Cardiac fibroblast (primary cell): ENCODE results near the gene DNM1.

Source experiments
- DNase-seq, 2 donors: peaks; one replicate each; pipeline versions ENCODE4 v3.0.0 to v3.0.0-alpha.2; 2010; ENCODE audit warnings: low read depth in 2 of 2
- H3K4me3 ChIP-seq, 2 donors: replicated peaks in 1 of 2; 1 replicate in 1 of 2; 2 replicates in 1 of 2; pipeline ENCODE4 v1.5.1; 2011; ENCODE audit warnings: low read depth in 2 of 2, low read length in 2 of 2, mild to moderate bottlenecking in 2 of 2, moderate library complexity in 1 of 2
- TF ChIP-seq, protein P1 (sequence below): IDR thresholded peaks from one replicate; pipeline ENCODE4 v1.5.1; 2011; ENCODE audit warnings: low read depth, mild to moderate bottlenecking, low read length, inconsistent platforms

DNM1 gene

DNA sequence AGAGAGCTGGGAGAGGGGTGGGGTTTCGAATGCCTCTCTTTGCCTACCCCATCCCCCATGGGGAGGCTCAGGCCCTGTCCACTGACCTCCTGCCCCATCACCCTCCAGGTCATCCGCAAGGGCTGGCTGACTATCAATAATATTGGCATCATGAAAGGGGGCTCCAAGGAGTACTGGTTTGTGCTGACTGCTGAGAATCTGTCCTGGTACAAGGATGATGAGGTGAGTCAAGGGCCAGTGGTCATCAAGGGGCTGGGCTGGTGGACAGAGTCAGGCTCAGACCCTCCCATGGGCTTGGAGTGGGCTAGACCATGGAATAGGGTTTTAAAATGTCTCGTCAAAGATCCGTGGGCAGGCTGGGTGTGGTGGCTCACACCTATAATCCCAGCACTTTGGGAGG is 38.9 kb downstream of the DNM1 start:
- no peak overlapping the region for H3K4me3 ChIP-seq
- DNase-seq, result no peak
- TF ChIP-seq, protein P1, sequence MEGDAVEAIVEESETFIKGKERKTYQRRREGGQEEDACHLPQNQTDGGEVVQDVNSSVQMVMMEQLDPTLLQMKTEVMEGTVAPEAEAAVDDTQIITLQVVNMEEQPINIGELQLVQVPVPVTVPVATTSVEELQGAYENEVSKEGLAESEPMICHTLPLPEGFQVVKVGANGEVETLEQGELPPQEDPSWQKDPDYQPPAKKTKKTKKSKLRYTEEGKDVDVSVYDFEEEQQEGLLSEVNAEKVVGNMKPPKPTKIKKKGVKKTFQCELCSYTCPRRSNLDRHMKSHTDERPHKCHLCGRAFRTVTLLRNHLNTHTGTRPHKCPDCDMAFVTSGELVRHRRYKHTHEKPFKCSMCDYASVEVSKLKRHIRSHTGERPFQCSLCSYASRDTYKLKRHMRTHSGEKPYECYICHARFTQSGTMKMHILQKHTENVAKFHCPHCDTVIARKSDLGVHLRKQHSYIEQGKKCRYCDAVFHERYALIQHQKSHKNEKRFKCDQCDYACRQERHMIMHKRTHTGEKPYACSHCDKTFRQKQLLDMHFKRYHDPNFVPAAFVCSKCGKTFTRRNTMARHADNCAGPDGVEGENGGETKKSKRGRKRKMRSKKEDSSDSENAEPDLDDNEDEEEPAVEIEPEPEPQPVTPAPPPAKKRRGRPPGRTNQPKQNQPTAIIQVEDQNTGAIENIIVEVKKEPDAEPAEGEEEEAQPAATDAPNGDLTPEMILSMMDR, result no peak

DNA sequence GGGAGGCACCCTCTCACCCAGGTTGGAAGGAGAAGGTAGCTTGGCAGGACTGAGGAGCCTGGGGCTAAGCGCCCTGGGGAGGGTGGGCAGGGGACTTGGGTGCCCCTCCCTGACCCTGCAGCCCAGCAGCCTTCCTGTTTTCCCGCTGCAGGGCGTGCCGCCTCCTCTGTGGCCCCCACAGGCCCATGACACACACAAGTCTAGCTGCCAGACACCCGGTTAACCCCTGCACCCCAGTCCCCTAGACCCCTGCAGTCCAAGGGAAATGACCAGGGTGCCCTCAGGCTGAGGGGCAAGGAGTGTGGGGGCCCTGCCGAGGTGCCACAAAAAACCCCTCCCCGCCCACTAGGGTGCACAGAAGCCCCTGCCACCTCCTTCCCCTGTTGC is 39.6 kb downstream of the DNM1 start:
- TF ChIP-seq, protein P1, result no peak
- H3K4me3 ChIP-seq, result no peak overlapping the region
- no peak for DNase-seq

DNA sequence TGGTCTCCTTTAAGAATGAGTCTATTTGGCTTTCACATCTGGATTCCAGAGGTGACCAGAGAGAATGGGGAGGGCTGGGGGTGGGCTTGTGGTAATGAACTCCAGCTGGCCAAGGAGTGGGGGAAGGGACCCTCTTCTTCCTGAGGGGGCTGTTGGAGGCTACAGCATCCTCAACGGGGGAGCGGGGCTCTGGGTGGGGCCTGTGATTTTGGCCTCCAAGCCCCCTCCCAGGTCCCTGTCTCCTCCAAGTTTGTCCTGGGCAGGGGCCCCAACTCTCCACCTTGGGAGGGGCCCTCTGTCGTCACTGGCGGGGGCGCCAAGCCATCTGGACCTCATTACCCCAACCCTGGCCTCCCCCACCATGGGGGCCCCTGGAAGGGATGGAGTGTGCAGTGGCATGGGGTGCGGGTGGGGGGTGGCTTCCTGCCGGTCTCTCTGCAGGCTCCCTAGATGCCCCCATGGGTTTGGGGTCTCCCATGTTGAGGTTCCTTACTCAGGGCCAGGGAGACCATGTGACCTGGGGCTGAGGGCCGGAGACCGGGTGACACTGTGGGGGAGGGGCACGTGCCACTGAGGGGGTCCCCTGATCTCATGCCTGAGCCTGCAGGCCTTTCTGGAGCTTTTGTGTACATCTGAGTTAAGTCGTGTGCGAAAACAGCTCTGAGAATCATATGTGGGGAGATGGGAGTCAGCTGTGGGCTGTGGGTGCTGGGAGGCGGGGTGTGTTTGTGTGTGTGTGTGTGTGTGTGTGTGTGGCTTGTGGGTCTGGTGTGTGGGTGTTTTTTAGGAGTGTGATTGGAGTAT is 40.2 kb downstream of the DNM1 start:
- H3K4me3 ChIP-seq, result no peak overlapping the region
- TF ChIP-seq, protein P1, result no peak
- peak in 1 of 2 donors; percentile 29 for DNase-seq

GRCh38 chr9:128244091-128244836 is 41.1 kb downstream of the DNM1 start:
- peak overlapping the region; percentile 43 to 49 for H3K4me3 ChIP-seq
- no peak for DNase-seq
- TF ChIP-seq, protein P1, result no peak

GRCh38 chr9:128244837-128245231 is 41.7 kb downstream of the DNM1 start:
- DNase-seq, result peak; percentile 80 to 92
- peak overlapping the region; percentile 43 to 49 for H3K4me3 ChIP-seq
- TF ChIP-seq, protein P1, result no peak

- TF ChIP-seq, protein P1, result no peak
- peak; percentile 70 to 75 for DNase-seq
- no peak overlapping the region for H3K4me3 ChIP-seq
Observed at GRCh38 chr9:128245421-128246151, 42.4 kb downstream of the DNM1 start.
